GM19438 (cell line): ENCODE data around the gene PPARG.
"Not testable (repeated sequence)": the region's sequence is repeated elsewhere in the genome, so short reads cannot be mapped to it uniquely, and the experiment has no call there.

ENCODE experiments used
- ATAC-seq: cut with Tn5 transposase; IDR thresholded peaks from one replicate; pipeline ENCODE4 v1.9.1; 2021; ENCODE audit warnings: low read depth; ENCODE audit not compliant: unreplicated experiment

Gene PPARG

GRCh38 chr3:12472796-12473195 lies 183.9 kb downstream of the PPARG start:
- ATAC-seq = no peak

- ATAC-seq = no peak
Measured at GRCh38 chr3:12473511-12473910, 184.6 kb downstream of the PPARG start.

- no peak for ATAC-seq
Measured at GRCh38 chr3:12476238-12476897, 187.5 kb downstream of the PPARG start.

GRCh38 chr3:12477256-12477655 lies 188.4 kb downstream of the PPARG start:
- ATAC-seq = no peak

- ATAC-seq = no peak
Measured at GRCh38 chr3:12478326-12478725, 189.5 kb downstream of the PPARG start.

GRCh38 chr3:12479198-12479597 lies 190.3 kb downstream of the PPARG start:
- ATAC-seq = not testable (repeated sequence)

GRCh38 chr3:12479919-12480427 lies 191.1 kb downstream of the PPARG start:
- ATAC-seq = no peak

GRCh38 chr3:12483410-12483809 lies 194.5 kb downstream of the PPARG start:
- ATAC-seq = no peak

GRCh38 chr3:12483872-12484197 lies 195.0 kb downstream of the PPARG start:
- ATAC-seq = no peak
